Activated naive CD4-positive, alpha-beta T cell treated with Interleukin-2 at 50 U/mL for 16 hours (primary cell): ENCODE results near the gene SRSF3.
"Not testable (repeated sequence)": the region's sequence is repeated elsewhere in the genome, so short reads cannot be mapped to it uniquely, and the experiment has no call there.

Experiments
- DNase-seq: peaks from one replicate; pipeline ENCODE4 v3.0.0-alpha.2; 2020

SRSF3 gene

GRCh38 chr6:36651659-36652379 is 57.7 kb downstream of the SRSF3 start:
- DNase-seq, result no peak

- not testable (repeated sequence) for DNase-seq
Measured at GRCh38 chr6:36654469-36654868, 60.3 kb downstream of the SRSF3 start.
